Keratinocyte (primary cell): ENCODE results near the gene MLPH. TPM values are rescaled to one million over a fixed set of nuclear protein-coding genes. Genes with fewer than 3 reads are reported as not detected.

Source experiments
- DNase-seq: peaks from one replicate; pipeline ENCODE4 v3.0.0-alpha.2; 2011; ENCODE audit warnings: low read depth, missing footprints, low spot score
- FAIRE-seq: peaks from 2 replicates; lab custom pipeline; 2011; peaks lifted over from hg19 to GRCh38; lab: Jason Lieb, UNC
- H2AFZ ChIP-seq: 2 replicates; pipeline ENCODE4 v1.6.0; 2012; ENCODE audit warnings: low read length, control low read depth, inconsistent platforms; ENCODE audit not compliant: control insufficient read depth
- H3K27ac ChIP-seq: 2 replicates; pipeline ENCODE4 v1.5.1; 2011; ENCODE audit warnings: low read length; ENCODE audit not compliant: control insufficient read depth, insufficient read depth
- H3K27me3 ChIP-seq: 3 replicates; pipeline ENCODE4 v1.6.0; 2011; ENCODE audit warnings: low read length; ENCODE audit not compliant: control insufficient read depth, insufficient read depth; ENCODE audit errors: extremely low read depth
- H3K36me3 ChIP-seq, 2 experiments: 2 replicates in 1 of 2; 3 replicates in 1 of 2; pipeline ENCODE4 v1.5.1; 2011; ENCODE audit warnings: low read length in 2 of 2, mild to moderate bottlenecking in 1 of 2; ENCODE audit not compliant: control insufficient read depth in 2 of 2, insufficient read depth in 2 of 2; ENCODE audit errors: extremely low read depth in 1 of 2
- H3K4me1 ChIP-seq: 3 replicates; pipeline ENCODE4 v1.5.1; 2011; ENCODE audit warnings: low read length; ENCODE audit not compliant: control insufficient read depth, insufficient read depth; ENCODE audit errors: extremely low read depth
- H3K4me2 ChIP-seq: 3 replicates; pipeline ENCODE4 v1.6.0; 2011; ENCODE audit warnings: low read depth, low read length; ENCODE audit not compliant: control insufficient read depth, insufficient read depth; ENCODE audit errors: extremely low read depth
- H3K4me3 ChIP-seq, 3 experiments: fragments of 200-600 bp in 1 of 3; sonication (generic) in 1 of 3; 2 replicates in 2 of 3; 3 replicates in 1 of 3; pipeline ENCODE4 v1.5.1; 2011 to 2016; ENCODE audit warnings: low read length in 3 of 3, mild to moderate bottlenecking in 3 of 3, control low read depth in 2 of 3, inconsistent platforms in 1 of 3, low read depth in 1 of 3, mixed read lengths in 1 of 3, mixed run types in 1 of 3, moderate library complexity in 1 of 3; ENCODE audit not compliant: control insufficient read depth in 2 of 3, insufficient read depth in 2 of 3; ENCODE audit errors: extremely low read depth in 1 of 3
- H3K79me2 ChIP-seq: 2 replicates; pipeline ENCODE4 v1.6.0; 2012; ENCODE audit warnings: low read length; ENCODE audit not compliant: control insufficient read depth, insufficient read depth
- H3K9ac ChIP-seq: 3 replicates; pipeline ENCODE4 v1.6.0; 2011; ENCODE audit warnings: low read length; ENCODE audit not compliant: control insufficient read depth, insufficient read depth; ENCODE audit errors: extremely low read depth
- H3K9me1 ChIP-seq: 3 replicates; pipeline ENCODE4 v1.6.0; 2011; ENCODE audit warnings: low read length; ENCODE audit not compliant: control insufficient read depth, insufficient read depth; ENCODE audit errors: extremely low read depth
- H3K9me3 ChIP-seq: 2 replicates; pipeline ENCODE4 v1.5.1; 2012; ENCODE audit warnings: low read depth, low read length; ENCODE audit not compliant: control insufficient read depth
- H4K20me1 ChIP-seq: 3 replicates; pipeline ENCODE4 v1.6.0; 2011; ENCODE audit warnings: low read length; ENCODE audit not compliant: control insufficient read depth, insufficient read depth; ENCODE audit errors: extremely low read depth
- EZH2 ChIP-seq: IDR thresholded peaks from one replicate; pipeline ENCODE4 v1.6.1; 2012; ENCODE audit warnings: inconsistent platforms, mild to moderate bottlenecking, low read length, moderate library complexity
- dilution Hi-C: fragments of 300-500 bp; cut with MboI; formaldehyde crosslinking; loops from one replicate; pipeline ENCODE4 v1.7.0; 2020; ENCODE audit warnings: low sequenced_read_pairs; ENCODE audit not compliant: extremely low pct_ligation_motif_present
- polyA plus RNA-seq, 5 experiments: library from polyadenylated mRNA; depleted of rRNA in 3 of 5; stranded (reverse) in 3 of 5; stranded (forward) in 1 of 5; unstranded in 1 of 5; fragments of >200 nt; gene quantifications; 1 replicate in 1 of 5; 2 replicates in 3 of 5; 3 replicates in 1 of 5; pipeline versions ENCODE4 v1.2.1 to v1.2.3, GENCODE V29; 2011 to 2012; ENCODE audit warnings: missing spikeins in 2 of 5, low read depth in 1 of 5, low replicate concordance in 1 of 5
- TF ChIP-seq, protein P1 (sequence below), 3 experiments: IDR thresholded peaks in 1 of 3; conservative IDR thresholded peaks in 1 of 3; optimal IDR thresholded peaks in 1 of 3; 2 replicates in 2 of 3; 3 replicates in 1 of 3; pipeline versions ENCODE3 to v1.5.1; 2011; ENCODE audit warnings: low read length in 3 of 3, mild to moderate bottlenecking in 3 of 3, moderate library complexity in 2 of 3, control low read depth in 1 of 3, inconsistent platforms in 1 of 3; ENCODE audit not compliant: insufficient read depth in 2 of 3; ENCODE audit errors: extremely low read depth in 1 of 3

Gene MLPH
- polyA plus RNA-seq, 1 donor (not counting 4 experiments of a cell fraction or from before 2014, with no cell fraction given): 0.67 TPM

DNA sequence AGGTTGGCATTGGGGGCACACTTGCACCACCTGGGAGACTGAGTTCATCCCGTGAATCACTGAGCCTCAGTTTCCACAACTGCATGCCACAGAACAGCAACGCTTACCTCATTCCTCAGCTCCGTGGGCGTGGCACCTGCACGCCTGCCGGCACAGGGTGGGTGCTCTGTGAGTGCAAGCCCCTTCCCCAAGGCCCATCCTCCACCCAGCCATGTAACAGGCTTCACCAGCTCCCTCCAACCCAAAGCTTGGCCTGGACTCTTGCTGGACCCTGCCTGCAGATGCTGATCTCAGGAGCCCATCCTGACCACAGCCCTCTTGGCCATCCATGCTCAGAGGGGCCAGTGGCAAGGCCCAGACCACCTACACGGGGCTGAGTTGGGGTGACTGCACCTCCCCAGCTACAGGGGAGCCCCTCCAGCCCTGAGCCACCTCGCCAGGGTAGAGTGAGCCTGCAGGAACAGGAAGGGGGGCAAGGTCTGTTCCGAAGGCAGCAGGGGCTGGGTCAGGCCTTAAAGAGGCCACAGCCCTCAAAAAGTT lies 81.1 kb downstream of the MLPH start:
- no peak for DNase-seq
- no peaks in the 10 kb centered on the region for H3K79me2 ChIP-seq
- no peak overlapping the region for H2AFZ ChIP-seq
- dilution Hi-C loops: no loop called here
- FAIRE-seq: no peak
- no peak for TF ChIP-seq EZH2
- peaks cover 5% of the 10 kb centered on the region for H3K4me1 ChIP-seq
- no peaks in the 10 kb centered on the region for H3K36me3 ChIP-seq
- no peaks in the 10 kb centered on the region for H4K20me1 ChIP-seq
- H3K4me2 ChIP-seq: no peak overlapping the region
- no peak overlapping the region for H3K9ac ChIP-seq
- H3K27ac ChIP-seq: no peak overlapping the region
- no peaks in the 10 kb centered on the region for H3K27me3 ChIP-seq
- H3K9me3 ChIP-seq: peaks cover 3% of the 10 kb centered on the region
- no peaks in the 10 kb centered on the region for H3K9me1 ChIP-seq
- no peak overlapping the region for H3K4me3 ChIP-seq

DNA sequence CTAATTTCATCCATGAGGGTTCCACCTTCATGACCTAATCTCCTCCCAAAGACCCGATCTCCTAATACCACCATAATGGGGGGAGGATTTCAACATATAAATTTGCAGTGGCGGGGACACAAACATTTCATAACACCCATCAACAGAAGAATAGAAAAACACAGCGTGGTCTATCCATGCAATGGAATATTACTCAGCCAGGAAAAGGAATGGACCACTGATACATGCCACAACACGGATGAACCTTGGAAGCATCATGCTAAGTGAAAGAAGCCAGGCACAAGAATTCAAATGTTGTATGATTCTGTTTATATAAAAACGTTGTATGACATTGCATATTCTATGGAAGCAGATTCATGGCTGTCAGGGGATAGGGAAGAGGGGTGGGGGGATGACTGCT lies 82.0 kb downstream of the MLPH start:
- H3K79me2 ChIP-seq: no peaks in the 10 kb centered on the region
- DNase-seq (no peak), FAIRE-seq (no peak)
- TF ChIP-seq, protein P1, sequence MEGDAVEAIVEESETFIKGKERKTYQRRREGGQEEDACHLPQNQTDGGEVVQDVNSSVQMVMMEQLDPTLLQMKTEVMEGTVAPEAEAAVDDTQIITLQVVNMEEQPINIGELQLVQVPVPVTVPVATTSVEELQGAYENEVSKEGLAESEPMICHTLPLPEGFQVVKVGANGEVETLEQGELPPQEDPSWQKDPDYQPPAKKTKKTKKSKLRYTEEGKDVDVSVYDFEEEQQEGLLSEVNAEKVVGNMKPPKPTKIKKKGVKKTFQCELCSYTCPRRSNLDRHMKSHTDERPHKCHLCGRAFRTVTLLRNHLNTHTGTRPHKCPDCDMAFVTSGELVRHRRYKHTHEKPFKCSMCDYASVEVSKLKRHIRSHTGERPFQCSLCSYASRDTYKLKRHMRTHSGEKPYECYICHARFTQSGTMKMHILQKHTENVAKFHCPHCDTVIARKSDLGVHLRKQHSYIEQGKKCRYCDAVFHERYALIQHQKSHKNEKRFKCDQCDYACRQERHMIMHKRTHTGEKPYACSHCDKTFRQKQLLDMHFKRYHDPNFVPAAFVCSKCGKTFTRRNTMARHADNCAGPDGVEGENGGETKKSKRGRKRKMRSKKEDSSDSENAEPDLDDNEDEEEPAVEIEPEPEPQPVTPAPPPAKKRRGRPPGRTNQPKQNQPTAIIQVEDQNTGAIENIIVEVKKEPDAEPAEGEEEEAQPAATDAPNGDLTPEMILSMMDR (optimal IDR thresholded peaks at IDR 0.05 in 1 of 3, IDR thresholded peaks at IDR 0.05 in 1 of 3, conservative IDR thresholded peaks at IDR 0.05 in 1 of 3; ENCODE audit: extremely low read depth in 1 of 3, insufficient read depth in 2 of 3, low read length in 3 of 3): no peak
- no peak for TF ChIP-seq EZH2
- H2AFZ ChIP-seq: no peak overlapping the region
- no peaks in the 10 kb centered on the region for H4K20me1 ChIP-seq
- no peaks in the 10 kb centered on the region for H3K36me3 ChIP-seq
- H3K4me1 ChIP-seq: peaks cover 5% of the 10 kb centered on the region
- peaks cover 3% of the 10 kb centered on the region for H3K9me3 ChIP-seq
- H3K4me2 ChIP-seq: no peak overlapping the region
- H3K4me3 ChIP-seq: no peak overlapping the region
- dilution Hi-C loops: no loop called here
- H3K9ac ChIP-seq: no peak overlapping the region
- H3K27ac ChIP-seq: no peak overlapping the region
- H3K9me1 ChIP-seq: no peaks in the 10 kb centered on the region
- H3K27me3 ChIP-seq: no peaks in the 10 kb centered on the region

DNA sequence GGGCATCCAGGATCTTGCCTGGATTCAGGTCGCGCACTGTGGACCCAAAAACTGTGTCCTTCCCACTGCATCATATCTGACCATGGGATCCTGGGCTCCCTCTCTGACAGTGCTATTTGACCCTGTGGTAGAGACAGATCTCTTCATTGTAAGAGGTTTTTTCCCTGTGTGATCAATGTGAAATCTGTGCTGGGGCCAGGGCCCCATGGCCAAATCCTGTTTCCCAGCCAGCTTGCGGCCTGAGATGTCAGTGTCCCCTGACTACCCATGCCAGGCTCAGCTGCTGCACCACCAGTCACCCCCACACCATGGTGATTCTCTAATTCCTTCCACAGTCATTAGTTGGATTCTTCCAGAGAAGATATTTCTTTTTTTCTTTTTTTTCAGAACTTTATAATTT lies 82.8 kb downstream of the MLPH start:
- no peak overlapping the region for H3K4me2 ChIP-seq
- DNase-seq (no peak), FAIRE-seq (no peak)
- H3K79me2 ChIP-seq: no peaks in the 10 kb centered on the region
- no peaks in the 10 kb centered on the region for H3K9me1 ChIP-seq
- H2AFZ ChIP-seq: no peak overlapping the region
- no peak overlapping the region for H3K9ac ChIP-seq
- no peak overlapping the region for H3K4me3 ChIP-seq
- H3K9me3 ChIP-seq: peaks cover 3% of the 10 kb centered on the region
- dilution Hi-C loops: no loop called here
- H3K4me1 ChIP-seq: peaks cover 7% of the 10 kb centered on the region
- no peak overlapping the region for H3K27ac ChIP-seq
- no peaks in the 10 kb centered on the region for H4K20me1 ChIP-seq
- TF ChIP-seq, protein P1 (optimal IDR thresholded peaks at IDR 0.05 in 1 of 3, IDR thresholded peaks at IDR 0.05 in 1 of 3, conservative IDR thresholded peaks at IDR 0.05 in 1 of 3; ENCODE audit: extremely low read depth in 1 of 3, insufficient read depth in 2 of 3, low read length in 3 of 3): no peak
- no peak for TF ChIP-seq EZH2
- no peaks in the 10 kb centered on the region for H3K27me3 ChIP-seq
- H3K36me3 ChIP-seq: no peaks in the 10 kb centered on the region
